Measurements from ENCODE around the gene LSM10. TPM values are rescaled to one million over a fixed set of nuclear protein-coding genes. Genes with fewer than 3 reads are reported as not detected.

Gene LSM10
- total RNA-seq, 1 experiment from 2014 or later, result 56.3 TPM

- TF ChIP-seq SP1 (CRISPR knock-in tag; conservative IDR thresholded peaks at IDR 0.05) (peak; percentile 97), ATF3 (CRISPR knock-in tag; conservative IDR thresholded peaks at IDR 0.05) (no peak), NFYB (CRISPR knock-in tag; conservative IDR thresholded peaks at IDR 0.05; ENCODE audit: low read depth) (peak; percentile 95)
These were observed 12.1 kb downstream of the LSM10 start, which contains the start of gene STK40 (continued) for GRCh38 chr1:36385410-36386264.

- TF ChIP-seq ZNF232 (CRISPR knock-in tag; IDR thresholded peaks at IDR 0.05) (0 out of 2 replicates have a peak, but pooled peaks have one; percentile 39), HMGA2 (CRISPR knock-in tag; IDR thresholded peaks at IDR 0.05) (no peak), ZNF138 (CRISPR knock-in tag; conservative IDR thresholded peaks at IDR 0.05) (no peak), FOXK1 (CRISPR knock-in tag; IDR thresholded peaks at IDR 0.05) (peak; percentile 32; the same call in 1 of the 2 replicates), CBFB (CRISPR knock-in tag; IDR thresholded peaks at IDR 0.05; ENCODE audit: low read depth) (no peak), SOX15 (CRISPR knock-in tag; IDR thresholded peaks at IDR 0.05) (no peak), ETV6 (CRISPR knock-in tag; IDR thresholded peaks at IDR 0.05) (no peak), CREM (CRISPR knock-in tag; IDR thresholded peaks at IDR 0.05) (0 out of 2 replicates have a peak, but pooled peaks have one; percentile 41), E2F5 (CRISPR knock-in tag; IDR thresholded peaks at IDR 0.05) (0 out of 2 replicates have a peak, but pooled peaks have one; percentile 23), TEAD4 (CRISPR knock-in tag; IDR thresholded peaks at IDR 0.05) (no peak), PRDM15 (CRISPR knock-in tag; IDR thresholded peaks at IDR 0.05) (peak; percentile 92), ZNF281 (CRISPR knock-in tag; IDR thresholded peaks at IDR 0.05) (no peak), NFATC4 (CRISPR knock-in tag; IDR thresholded peaks at IDR 0.05) (no peak), HMGXB4 (CRISPR knock-in tag; IDR thresholded peaks at IDR 0.05) (0 out of 2 replicates have a peak, but pooled peaks have one; percentile 40), AFF4 (CRISPR knock-in tag; IDR thresholded peaks at IDR 0.05; ENCODE audit: borderline replicate concordance) (no peak), JAZF1 (CRISPR knock-in tag; IDR thresholded peaks at IDR 0.05) (no peak)
- DNase-seq (ENCODE audit: low spot score) (peak; percentile 72), ATAC-seq (no peak)
- Mint-ChIP-seq H3K9me3 (no peaks in the 10 kb centered on the region), H3K4me1 (peaks cover 38% of the 10 kb centered on the region), H3K4me3 (peak overlapping the region; percentile 94), H3K27ac (peak overlapping the region; percentile 96), H3K27me3 (ENCODE audit: low read depth) (no peaks in the 10 kb centered on the region), H3K36me3 (no peaks in the 10 kb centered on the region; the same call in 1 of the 2 replicates)
- CTCF ChIA-PET, result interaction anchor here (0.6 to 2.9 kb wide), 4 partner anchors 13 to 42 kb away, joined by 4 to 15 read pairs (median 8); no protein-coding TSS in a partner anchor
- POLR2A ChIA-PET, result interaction anchor here (0.5 to 5.9 kb wide), 6 partner anchors 14 to 228 kb away, joined by 3 to 172 read pairs (median 4); partner anchors contain the start of genes LSM10, MAP7D1 and SH3D21
These were observed 12.9 kb downstream of the LSM10 start for GRCh38 chr1:36384542-36385409.
